ENCODE measurements around the gene OR10G4. TPM values are rescaled to one million over a fixed set of nuclear protein-coding genes. Genes with fewer than 3 reads are reported as not detected.

OR10G4 gene
- total RNA-seq, 1 donor = not detected

Other genes starting within 250 kb of the OR10G4 start
- gene OR6M1, start 206.6 kb upstream of the OR10G4 start, total RNA-seq = not detected in 2 replicates
- gene TMEM225, start 127.3 kb upstream of the OR10G4 start, total RNA-seq = not detected in 2 replicates
- not detected in 2 replicates for gene OR8D4, start 110.8 kb upstream of the OR10G4 start, total RNA-seq
- not detected in 2 replicates for gene OR4D5, start 73.4 kb upstream of the OR10G4 start, total RNA-seq
- gene OR6T1, start 69.2 kb upstream of the OR10G4 start, total RNA-seq = not detected in 2 replicates
- gene OR10S1, start 35.2 kb upstream of the OR10G4 start, total RNA-seq = not detected in 2 replicates
- gene OR10G6, start 17.8 kb upstream of the OR10G4 start, total RNA-seq = not detected in 2 replicates
- gene OR10G9, start 10.0 kb downstream of the OR10G4 start, total RNA-seq = not detected in 2 replicates
- gene OR10G8, start 13.8 kb downstream of the OR10G4 start, total RNA-seq = not detected in 2 replicates
- not detected in 2 replicates for gene OR10G7, start 28.3 kb downstream of the OR10G4 start, total RNA-seq
- gene VWA5A, start 102.5 kb downstream of the OR10G4 start, total RNA-seq = 6.5 and 12.2 TPM in 2 replicates
- not detected in 2 replicates for gene OR10D3, start 170.3 kb downstream of the OR10G4 start, total RNA-seq
- under 0.01 TPM in 1 of 2 replicates, not detected in the other for gene OR8G1, start 228.1 kb downstream of the OR10G4 start, total RNA-seq
- gene OR8G5, start 243.4 kb downstream of the OR10G4 start, total RNA-seq = not detected in 2 replicates

All from fibroblast of villous mesenchyme (primary cell).